Left lung (tissue), 10 donors: Measurements from ENCODE around the gene FGF21. TPM values are rescaled to one million over a fixed set of nuclear protein-coding genes. Genes with fewer than 3 reads are reported as not detected.
A peak's percentile ranks its signal among the peaks of the same experiment; 100 is the strongest.

Experiments used
- ATAC-seq: fragments of 200-7000 bp; cut with Tn5 transposase; one replicate; pipeline ENCODE4 v1.9.1; 2020; ENCODE audit warnings: moderate library complexity
- DNase-seq, 4 donors: peaks; one replicate each; pipeline ENCODE4 v3.0.0-alpha.2; 2013 to 2020
- H3K27ac ChIP-seq, 2 donors: fragments of 200-600 bp; sonication (generic) in 1 of 2; one replicate each; pipeline versions ENCODE4 v1.5.0 to v1.8.0; 2020 to 2021
- H3K27me3 ChIP-seq, 2 donors: fragments of 200-600 bp; sonication (generic) in 1 of 2; one replicate each; pipeline versions ENCODE4 v1.5.0 to v1.8.0; 2020 to 2021
- H3K36me3 ChIP-seq, 2 donors: fragments of 200-600 bp; sonication (generic) in 1 of 2; one replicate each; pipeline versions ENCODE4 v1.5.0 to v1.8.0; 2020 to 2021
- H3K4me1 ChIP-seq, 2 donors: fragments of 200-600 bp; one replicate each; pipeline ENCODE4 v1.8.0; 2021
- H3K4me3 ChIP-seq, 2 donors: fragments of 200-600 bp; sonication (generic) in 1 of 2; one replicate each; pipeline versions ENCODE4 v1.5.0 to v1.8.0; 2020 to 2021; ENCODE audit warnings: mild to moderate bottlenecking in 1 of 2
- H3K9me3 ChIP-seq, 2 donors: fragments of 200-600 bp; sonication (generic) in 1 of 2; one replicate each; pipeline versions ENCODE4 v1.5.0 to v1.8.0; 2020 to 2021
- CTCF ChIP-seq, 2 donors: fragments of 200-600 bp; sonication (generic) in 1 of 2; IDR thresholded peaks; one replicate each; pipeline versions ENCODE4 v1.5.0 to v1.8.0; 2021; ENCODE audit warnings: antibody characterized with exemption in 2 of 2
- intact Hi-C, 2 donors: fragments of 100-400 bp; cut with DNase I; formaldehyde crosslinking; loops; one replicate each; pipeline versions ENCODE4 v1.11.2 to v1.14.2; 2022
- polyA plus RNA-seq, 6 donors: library from polyadenylated mRNA; unstranded; fragments of 120-200 nt; gene quantifications; one replicate each; pipeline ENCODE4 v1.2.1, GENCODE V29; 2013; ENCODE audit not compliant: insufficient read length in 6 of 6
- total RNA-seq, 2 donors: library from RNA; stranded (reverse); fragmentation: NEBNext Ultra II Directional; extraction: Animal tissue kit (Norgen Biotek cat#: 25700); gene quantifications; one replicate each; pipeline ENCODE4 v1.2.1, GENCODE V29; 2021
- donor health status: DM: no; HTN: yes; CAD: no.
- donor health status: DM: no; HTN: no; CAD: no.

The FGF21 gene
- total and polyA plus RNA-seq, 8 donors, result not detected

GRCh38 chr19:48770734-48771472 lies 15.6 kb downstream of the FGF21 start:
- Histone ChIP-seq H3K27ac (no peak overlapping the region), H3K4me1 (peaks cover 0 to 10% of the 10 kb centered on the region in 2 donors), H3K9me3 (no peaks in the 10 kb centered on the region), H3K36me3 (no peaks in the 10 kb centered on the region), H3K27me3 (peaks cover 0 to 12% of the 10 kb centered on the region in 2 donors), H3K4me3 (no peak overlapping the region)
- ATAC-seq (no peak), DNase-seq (no peak)
- intact Hi-C loops, result no loop called here
- no peak for TF ChIP-seq CTCF (IDR thresholded peaks at IDR 0.05)

GRCh38 chr19:48772503-48772953 lies 17.2 kb downstream of the FGF21 start:
- Histone ChIP-seq H3K27ac (no peak overlapping the region), H3K4me1 (peaks cover 0 to 10% of the 10 kb centered on the region in 2 donors), H3K27me3 (peaks cover 0 to 7% of the 10 kb centered on the region in 2 donors), H3K36me3 (no peaks in the 10 kb centered on the region), H3K4me3 (no peak overlapping the region), H3K9me3 (no peaks in the 10 kb centered on the region)
- DNase-seq (peak in 1 of 4 donors; percentile 13), ATAC-seq (peak; percentile 47)
- intact Hi-C loops, result no loop called here
- TF ChIP-seq CTCF (IDR thresholded peaks at IDR 0.05), result no peak

- TF ChIP-seq CTCF (IDR thresholded peaks at IDR 0.05), result no peak
- H3K4me3 ChIP-seq, result no peak overlapping the region
- H3K36me3 ChIP-seq, result no peaks in the 10 kb centered on the region
- DNase-seq (peak in 1 of 4 donors; percentile 13), ATAC-seq (no peak)
- peaks cover 0 to 16% of the 10 kb centered on the region in 2 donors for H3K4me1 ChIP-seq
- H3K27ac ChIP-seq, result no peak overlapping the region
- H3K9me3 ChIP-seq, result no peaks in the 10 kb centered on the region
- H3K27me3 ChIP-seq, result no peaks in the 10 kb centered on the region
- intact Hi-C loops, result no loop called here
These were observed 21.8 kb downstream of the FGF21 start for GRCh38 chr19:48777139-48777538.

- intact Hi-C loops, result no loop called here
- DNase-seq, result peak in 1 of 4 donors; percentile 28
- H3K27me3 ChIP-seq, result no peaks in the 10 kb centered on the region
These were observed 22.4 kb downstream of the FGF21 start for GRCh38 chr19:48777720-48778119.

More at GRCh38 chr19:48777720-48778119, 22.4 kb downstream of the FGF21 start:
- H3K4me1 ChIP-seq, result peaks cover 0 to 22% of the 10 kb centered on the region in 2 donors
- H3K36me3 ChIP-seq, result no peaks in the 10 kb centered on the region
- no peak for TF ChIP-seq CTCF (IDR thresholded peaks at IDR 0.05)
- H3K4me3 ChIP-seq, result no peak overlapping the region
- H3K9me3 ChIP-seq, result no peaks in the 10 kb centered on the region
- H3K27ac ChIP-seq, result no peak overlapping the region
- ATAC-seq, result no peak
